H9 (cell line): Measurements from ENCODE around the gene CELF3. TPM values are rescaled to one million over a fixed set of nuclear protein-coding genes. Genes with fewer than 3 reads are reported as not detected.

Experiments used
- DNase-seq: peaks from one replicate; pipeline ENCODE4 v3.0.0-alpha.2; 2017
- H2AFZ ChIP-seq: one replicate; pipeline ENCODE4 v1.6.1; 2013; ENCODE audit warnings: mild to moderate bottlenecking, low read length, control low read depth, moderate library complexity
- H2AK5ac ChIP-seq: 2 replicates; pipeline ENCODE4 v1.6.1; 2013; ENCODE audit warnings: low read length, control low read depth, mixed read lengths; ENCODE audit not compliant: insufficient read length
- H2BK120ac ChIP-seq: one replicate; pipeline ENCODE4 v1.6.1; 2013; ENCODE audit warnings: low read depth, mild to moderate bottlenecking, low read length, control low read depth, inconsistent platforms; ENCODE audit not compliant: poor library complexity, severe bottlenecking
- H2BK12ac ChIP-seq: 2 replicates; pipeline ENCODE4 v1.6.1; 2013; ENCODE audit warnings: low read length, control low read depth, mixed read lengths, low read depth; ENCODE audit not compliant: insufficient read length
- H2BK15ac ChIP-seq: 2 replicates; pipeline ENCODE4 v1.6.1; 2013; ENCODE audit warnings: low read depth, low read length, control low read depth
- H2BK20ac ChIP-seq: one replicate; pipeline ENCODE4 v1.6.1; 2013; ENCODE audit warnings: low read depth, mild to moderate bottlenecking, low read length, control low read depth, inconsistent platforms; ENCODE audit not compliant: poor library complexity, severe bottlenecking
- H2BK5ac ChIP-seq: 2 replicates; pipeline ENCODE4 v1.6.1; 2013; ENCODE audit warnings: low read length, control low read depth, mixed read lengths; ENCODE audit not compliant: insufficient read length
- H3K14ac ChIP-seq: 2 replicates; pipeline ENCODE4 v1.6.1; 2013; ENCODE audit warnings: low read length, control low read depth; ENCODE audit not compliant: insufficient read depth
- H3K18ac ChIP-seq: 2 replicates; pipeline ENCODE4 v1.6.1; 2013; ENCODE audit warnings: low read depth, mild to moderate bottlenecking, mixed read lengths, low read length, control low read depth; ENCODE audit not compliant: insufficient read length
- H3K23ac ChIP-seq: 2 replicates; pipeline ENCODE4 v1.6.1; 2013; ENCODE audit warnings: low read length, control low read depth, mixed read lengths, low read depth; ENCODE audit not compliant: insufficient read length
- H3K23me2 ChIP-seq: 2 replicates; pipeline ENCODE4 v1.6.1; 2013; ENCODE audit warnings: low read depth, mild to moderate bottlenecking, mixed read lengths, low read length, control low read depth; ENCODE audit not compliant: insufficient read length, poor library complexity, severe bottlenecking
- H3K27ac ChIP-seq: 2 replicates; pipeline ENCODE4 v1.5.1; 2013; ENCODE audit warnings: low read length, control low read depth, mixed read lengths, low read depth; ENCODE audit not compliant: insufficient read length
- H3K27me3 ChIP-seq: 2 replicates; pipeline ENCODE4 v1.6.1; 2013; ENCODE audit warnings: low read length, control low read depth, inconsistent platforms; ENCODE audit not compliant: insufficient read depth
- H3K4ac ChIP-seq: 2 replicates; pipeline ENCODE4 v1.6.1; 2013; ENCODE audit warnings: low read depth, mild to moderate bottlenecking, control low read depth, inconsistent platforms, low read length, moderate library complexity
- H3K4me1 ChIP-seq: 2 replicates; pipeline ENCODE4 v1.6.1; 2013; ENCODE audit warnings: low read length, control low read depth, inconsistent platforms; ENCODE audit not compliant: insufficient read depth
- H3K4me2 ChIP-seq: 2 replicates; pipeline ENCODE4 v1.6.1; 2013; ENCODE audit warnings: low read length, control low read depth, mixed read lengths; ENCODE audit not compliant: insufficient read length, insufficient read depth
- H3K56ac ChIP-seq: 2 replicates; pipeline ENCODE4 v1.6.1; 2013; ENCODE audit warnings: low read depth, mild to moderate bottlenecking, mixed read lengths, low read length, control low read depth; ENCODE audit not compliant: insufficient read length
- H3K79me1 ChIP-seq: 2 replicates; pipeline ENCODE4 v1.6.1; 2013; ENCODE audit warnings: low read depth, mild to moderate bottlenecking, moderate library complexity, low read length, control low read depth, inconsistent platforms; ENCODE audit not compliant: insufficient read depth, poor library complexity, severe bottlenecking
- H3K79me2 ChIP-seq: 2 replicates; pipeline ENCODE4 v1.6.1; 2013; ENCODE audit warnings: low read length, control low read depth, inconsistent platforms; ENCODE audit not compliant: insufficient read depth
- H3K9ac ChIP-seq: 2 replicates; pipeline ENCODE4 v1.6.1; 2013; ENCODE audit warnings: low read length, control low read depth, mixed read lengths; ENCODE audit not compliant: insufficient read length; ENCODE audit errors: extremely low read depth
- H3K9me3 ChIP-seq: one replicate; pipeline ENCODE4 v1.6.1; 2013; ENCODE audit warnings: low read depth, low read length, inconsistent platforms; ENCODE audit not compliant: control insufficient read depth
- H3T11ph ChIP-seq: one replicate; pipeline ENCODE4 v1.6.1; 2013; ENCODE audit warnings: mild to moderate bottlenecking, low read length, control low read depth, inconsistent platforms
- H4K20me1 ChIP-seq: one replicate; pipeline ENCODE4 v1.6.1; 2013; ENCODE audit not compliant: control insufficient read depth, insufficient read length, insufficient read depth
- H4K5ac ChIP-seq: 2 replicates; pipeline ENCODE4 v1.6.1; 2013; ENCODE audit warnings: low read depth, mild to moderate bottlenecking, mixed read lengths, low read length, control low read depth; ENCODE audit not compliant: insufficient read length
- H4K8ac ChIP-seq: replicated peaks from 2 replicates; pipeline ENCODE4 v1.6.1; 2013; ENCODE audit warnings: low read length, control low read depth, mixed read lengths, low read depth; ENCODE audit not compliant: insufficient read length
- H4K91ac ChIP-seq: 2 replicates; pipeline ENCODE4 v1.6.1; 2013; ENCODE audit warnings: low read depth, mild to moderate bottlenecking, moderate library complexity, mixed read lengths, low read length, control low read depth; ENCODE audit not compliant: insufficient read length
- H3K27ac Mint-ChIP-seq, 3 experiments: 2 replicates in 2 of 3; 3 replicates in 1 of 3; pipeline ENCODE4 v1.8.0; 2020 to 2021; ENCODE audit warnings: mixed read lengths in 3 of 3, mild to moderate bottlenecking in 1 of 3, moderate library complexity in 1 of 3
- H3K27me3 Mint-ChIP-seq: 2 replicates; pipeline ENCODE4 v1.8.0; 2021; ENCODE audit warnings: low read depth, mild to moderate bottlenecking, moderate library complexity, mixed read lengths
- H3K36me3 Mint-ChIP-seq, 3 experiments: 2 replicates in 2 of 3; 3 replicates in 1 of 3; pipeline ENCODE4 v1.8.0; 2020 to 2021; ENCODE audit warnings: low read depth in 3 of 3, mixed read lengths in 3 of 3; ENCODE audit not compliant: insufficient read depth in 1 of 3
- H3K4me1 Mint-ChIP-seq, 2 experiments: 2 replicates each; pipeline ENCODE4 v1.8.0; 2020; ENCODE audit warnings: mixed read lengths in 2 of 2
- H3K4me3 Mint-ChIP-seq, 2 experiments: 2 replicates in 1 of 2; 3 replicates in 1 of 2; pipeline ENCODE4 v1.8.0; 2020 to 2021; ENCODE audit warnings: mild to moderate bottlenecking in 2 of 2, mixed read lengths in 2 of 2, moderate library complexity in 1 of 2
- H3K9me3 Mint-ChIP-seq, 2 experiments: 2 replicates in 1 of 2; 3 replicates in 1 of 2; pipeline ENCODE4 v1.8.0; 2020; ENCODE audit warnings: mild to moderate bottlenecking in 2 of 2, mixed read lengths in 2 of 2, moderate library complexity in 1 of 2
- WGBS: extraction: QIAGEN DNeasy Blood & Tissue Kit; methylation state at CpG from one replicate; pipeline ENCODE4 v1.1.7; 2013; ENCODE audit warnings: missing lambda C conversion rate, low lambda C conversion rate, mixed read lengths; ENCODE audit not compliant: insufficient read length; ENCODE audit errors: extremely low coverage; 5-methylcytosine and 5-hydroxymethylcytosine counted together
- total RNA-seq: library from RNA; stranded (reverse); gene quantifications from 2 replicates; pipeline ENCODE4 v1.2.1, GENCODE V29; 2021
- TF ChIP-seq, protein P1 (sequence below): fragments of 200-600 bp; sonication (generic); conservative IDR thresholded peaks from 3 replicates; pipeline ENCODE4 v1.8.0; 2021; ENCODE audit warnings: antibody characterized with exemption, mild to moderate bottlenecking

Gene CELF3
- total RNA-seq, 1 experiment from 2014 or later = 0.90 TPM

- no peak overlapping the region for H2BK20ac ChIP-seq
- no peak overlapping the region for H3K56ac ChIP-seq
- no peak overlapping the region for H3K27ac ChIP-seq
- H3K79me2 ChIP-seq = no peaks in the 10 kb centered on the region
- DNase-seq = no peak
- H3K27ac Mint-ChIP-seq = peak overlapping the region in 1 of 3 experiments; percentile 51; a peak in 2 of 7 replicates
- no peaks in the 10 kb centered on the region for H3K36me3 Mint-ChIP-seq
- TF ChIP-seq, protein P1, sequence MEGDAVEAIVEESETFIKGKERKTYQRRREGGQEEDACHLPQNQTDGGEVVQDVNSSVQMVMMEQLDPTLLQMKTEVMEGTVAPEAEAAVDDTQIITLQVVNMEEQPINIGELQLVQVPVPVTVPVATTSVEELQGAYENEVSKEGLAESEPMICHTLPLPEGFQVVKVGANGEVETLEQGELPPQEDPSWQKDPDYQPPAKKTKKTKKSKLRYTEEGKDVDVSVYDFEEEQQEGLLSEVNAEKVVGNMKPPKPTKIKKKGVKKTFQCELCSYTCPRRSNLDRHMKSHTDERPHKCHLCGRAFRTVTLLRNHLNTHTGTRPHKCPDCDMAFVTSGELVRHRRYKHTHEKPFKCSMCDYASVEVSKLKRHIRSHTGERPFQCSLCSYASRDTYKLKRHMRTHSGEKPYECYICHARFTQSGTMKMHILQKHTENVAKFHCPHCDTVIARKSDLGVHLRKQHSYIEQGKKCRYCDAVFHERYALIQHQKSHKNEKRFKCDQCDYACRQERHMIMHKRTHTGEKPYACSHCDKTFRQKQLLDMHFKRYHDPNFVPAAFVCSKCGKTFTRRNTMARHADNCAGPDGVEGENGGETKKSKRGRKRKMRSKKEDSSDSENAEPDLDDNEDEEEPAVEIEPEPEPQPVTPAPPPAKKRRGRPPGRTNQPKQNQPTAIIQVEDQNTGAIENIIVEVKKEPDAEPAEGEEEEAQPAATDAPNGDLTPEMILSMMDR = no peak
- H3T11ph ChIP-seq = no peak overlapping the region
- H4K91ac ChIP-seq = no peak overlapping the region
- no peak overlapping the region for H3K18ac ChIP-seq
- no peaks in the 10 kb centered on the region for H4K20me1 ChIP-seq
- H3K9ac ChIP-seq = no peak overlapping the region
- H4K8ac ChIP-seq = no peak overlapping the region
- no peak overlapping the region for H3K14ac ChIP-seq
- no peak overlapping the region for H2AFZ ChIP-seq
- no peak overlapping the region for H2AK5ac ChIP-seq
- H4K5ac ChIP-seq = no peak overlapping the region
- no peak overlapping the region for H3K23ac ChIP-seq
- H2BK120ac ChIP-seq = no peak overlapping the region
- H3K4ac ChIP-seq = no peak overlapping the region
- H3K4me2 ChIP-seq = no peak overlapping the region
- H3K4me1 Mint-ChIP-seq = peaks cover 47 to 56% of the 10 kb centered on the region in 2 experiments
- H3K27me3 ChIP-seq = peaks cover 10% of the 10 kb centered on the region; the same call in 1 of the 2 replicates
- no peak overlapping the region for H2BK12ac ChIP-seq
- H3K23me2 ChIP-seq = peaks cover 14% of the 10 kb centered on the region
- H3K9me3 ChIP-seq = no peaks in the 10 kb centered on the region
- no peak overlapping the region for H2BK5ac ChIP-seq
- WGBS = no CpG with 5 or more reads among the region's 2 CpGs
- H3K79me1 ChIP-seq = no peaks in the 10 kb centered on the region
- H3K9me3 Mint-ChIP-seq = no peaks in the 10 kb centered on the region
- H3K4me3 Mint-ChIP-seq = no peak overlapping the region
- peaks cover 28% of the 10 kb centered on the region for H3K27me3 Mint-ChIP-seq
- H3K4me1 ChIP-seq = 0 out of 2 replicates have a peak, but pooled peaks cover 4% of the 10 kb centered on the region
- no peak overlapping the region for H2BK15ac ChIP-seq
Measured at GRCh38 chr1:151713874-151714273, 2.7 kb downstream of the CELF3 start.
